K562 (cell line): ENCODE results near the gene IGLON5. TPM values are rescaled to one million over a fixed set of nuclear protein-coding genes. Genes with fewer than 3 reads are reported as not detected.
A peak's percentile ranks its signal among the peaks of the same experiment; 100 is the strongest.

ENCODE experiments used
- ARID4B ChIP-seq: sonication (generic); formaldehyde crosslinking; IDR thresholded peaks from 2 replicates; pipeline ENCODE4 v1.8.0; 2022; ENCODE audit warnings: mild to moderate bottlenecking, missing genetic modification reagents
- ATF7 ChIP-seq: fragments of 450-650 bp; IDR thresholded peaks from 2 replicates; pipeline ENCODE4 v1.7.1; 2014; ENCODE audit warnings: mild to moderate bottlenecking, moderate library complexity
- BACH1 ChIP-seq: fragments of 200-800 bp; sonication (Bioruptor generic); IDR thresholded peaks from 2 replicates; pipeline ENCODE4 v1.6.1; 2016; ENCODE audit warnings: missing genetic modification characterization, missing compliant biosample characterization
- CBX3 ChIP-seq, 2 experiments: IDR thresholded peaks; 1 replicate in 1 of 2; 2 replicates in 1 of 2; pipeline ENCODE4 v1.6.1; 2012; ENCODE audit warnings: inconsistent platforms in 2 of 2, low read length in 2 of 2, borderline replicate concordance in 1 of 2, control low read depth in 1 of 2
- ELF1 ChIP-seq: fragments of 200-800 bp; sonication (Bioruptor generic); IDR thresholded peaks from 2 replicates; pipeline ENCODE4 v1.6.1; 2016; ENCODE audit warnings: missing genetic modification characterization, missing compliant biosample characterization
- EP400 ChIP-seq: fragments of 450-650 bp; IDR thresholded peaks from 2 replicates; pipeline ENCODE4 v1.6.1; 2017; ENCODE audit warnings: antibody characterized with exemption, mild to moderate bottlenecking, moderate library complexity
- ETV1 ChIP-seq: fragments of 450-650 bp; conservative IDR thresholded peaks from 2 replicates; pipeline ENCODE4 v1.6.1; 2016; ENCODE audit warnings: missing genetic modification characterization, control low read depth, low read depth, missing compliant biosample characterization
- GATAD2B ChIP-seq: fragments of 450-650 bp; IDR thresholded peaks from 2 replicates; pipeline ENCODE4 v1.6.1; 2017; ENCODE audit warnings: mild to moderate bottlenecking, borderline replicate concordance
- HDGF ChIP-seq: fragments of 450-650 bp; IDR thresholded peaks from 2 replicates; pipeline ENCODE4 v1.6.1; 2016
- JUNB ChIP-seq: fragments of 450-650 bp; formaldehyde crosslinking; conservative IDR thresholded peaks from 2 replicates; pipeline ENCODE4 v1.4.0; 2020; ENCODE audit warnings: mild to moderate bottlenecking
- KLF1 ChIP-seq: fragments of 450-650 bp; IDR thresholded peaks from 2 replicates; pipeline ENCODE4 v1.6.1; 2016; ENCODE audit warnings: missing genetic modification characterization, missing compliant biosample characterization
- MBD2 ChIP-seq: sonication (generic); IDR thresholded peaks from 2 replicates; pipeline ENCODE4 v1.6.1; 2016; ENCODE audit warnings: low read depth, borderline replicate concordance
- MNT ChIP-seq, 2 experiments: fragments of 450-650 bp; conservative IDR thresholded peaks; 2 replicates each; pipeline ENCODE4 v1.6.1; 2017; ENCODE audit warnings: mild to moderate bottlenecking in 2 of 2, moderate library complexity in 2 of 2
- NCOA4 ChIP-seq: fragments of 450-650 bp; IDR thresholded peaks from 2 replicates; pipeline ENCODE4 v1.6.1; 2018; ENCODE audit warnings: mild to moderate bottlenecking; ENCODE audit not compliant: partially characterized antibody
- NFXL1 ChIP-seq: fragments of 450-650 bp; formaldehyde crosslinking; IDR thresholded peaks from 2 replicates; pipeline ENCODE4 v1.4.0; 2021; ENCODE audit warnings: mild to moderate bottlenecking
- RBM34 ChIP-seq: fragments of 200-400 bp; formaldehyde crosslinking; IDR thresholded peaks from 2 replicates; pipeline ENCODE4 v1.6.1; 2018; ENCODE audit warnings: low read length, borderline replicate concordance; ENCODE audit not compliant: insufficient read depth
- TBP ChIP-seq: optimal IDR thresholded peaks from 2 replicates; pipeline ENCODE3; 2011; ENCODE audit warnings: low read depth, low read length, improper control_type of control experiment
- ZBTB1 ChIP-seq: sonication (generic); formaldehyde crosslinking; IDR thresholded peaks from 2 replicates; pipeline ENCODE4 v1.8.1; 2023; ENCODE audit warnings: missing genetic modification reagents, low read depth, mild to moderate bottlenecking, borderline replicate concordance
- ZBTB8A ChIP-seq: fragments of 450-650 bp; IDR thresholded peaks from 2 replicates; pipeline ENCODE4 v1.6.1; 2018; ENCODE audit warnings: mild to moderate bottlenecking, moderate library complexity; ENCODE audit not compliant: partially characterized antibody
- ZC3H11A ChIP-seq: IDR thresholded peaks from 2 replicates; pipeline ENCODE4 v1.6.1; 2012; ENCODE audit warnings: low read depth, low read length, improper control_type of control experiment
- polyA plus RNA-seq, 8 experiments: library from polyadenylated mRNA; depleted of rRNA in 4 of 8; stranded (reverse) in 5 of 8; unstranded in 3 of 8; fragments of >200 nt; fragmentation: Nextera tagmentation in 2 of 8; fragmentation: Illumina TruSeq in 1 of 8; extraction: Ambion mirVana in 2 of 8; extraction: Trizol in 1 of 8; gene quantifications; 2 replicates each; pipeline versions ENCODE4 v1.2.1 to v1.2.3, GENCODE V29; 2011 to 2014; ENCODE audit warnings: inconsistent platforms in 1 of 8, missing spikeins in 1 of 8
- total RNA-seq, 7 experiments: library from RNA; depleted of rRNA in 6 of 7; stranded (reverse); fragments of >200 nt in 6 of 7; fragmentation: Illumina TruSeq in 2 of 7; extraction: Trizol in 2 of 7; gene quantifications; 2 replicates each; pipeline versions ENCODE4 v1.2.1 to v1.2.3, GENCODE V29; 2011 to 2021; ENCODE audit warnings: low replicate concordance in 1 of 7
- TF ChIP-seq, protein P1 (sequence below), 2 experiments: IDR thresholded peaks; 2 replicates each; pipeline ENCODE4 v1.6.1; 2011; ENCODE audit warnings: borderline replicate concordance in 1 of 2, control low read depth in 1 of 2, low read depth in 1 of 2, low read length in 1 of 2, mild to moderate bottlenecking in 1 of 2, mixed read lengths in 1 of 2, moderate library complexity in 1 of 2; ENCODE audit not compliant: insufficient read depth in 1 of 2, insufficient read length in 1 of 2, poor library complexity in 1 of 2, severe bottlenecking in 1 of 2; ENCODE audit errors: extremely low read depth in 1 of 2

IGLON5 gene
- total and polyA plus RNA-seq, 9 of the 15 experiments (the other 6 are each of a cell fraction or from before 2014, with no cell fraction given): 0.03 to 0.22 (median 0.14) TPM; not detected in 2

- TF ChIP-seq MNT (conservative IDR thresholded peaks at IDR 0.05) (peak in 1 of 2 experiments; percentile 53; a peak in 3 of 4 replicates), TBP (peak; percentile 92), ATF7 (peak; percentile 62; the same call in 1 of the 2 replicates), ELF1 (no peak; the same call in 1 of the 2 replicates), ETV1 (0 out of 2 replicates have a peak, but pooled peaks have one; percentile 8), BACH1 (no peak), RBM34 (no peak), ARID4B (CRISPR knock-in tag) (no peak), CBX3 (IDR thresholded peaks at IDR 0.05; ENCODE audit: borderline replicate concordance in 1 of 2, low read length in 2 of 2) (no peak), ZBTB8A (no peak), HDGF (peak; percentile 97), KLF1 (tag) (no peak), ZBTB1 (no peak), JUNB (CRISPR knock-in tag) (no peak), ZC3H11A (no peak), NFXL1 (no peak), EP400 (peak; percentile 54; the same call in 1 of the 2 replicates), GATAD2B (no peak), MBD2 (no peak), NCOA4 (peak; percentile 14)
- TF ChIP-seq, protein P1, sequence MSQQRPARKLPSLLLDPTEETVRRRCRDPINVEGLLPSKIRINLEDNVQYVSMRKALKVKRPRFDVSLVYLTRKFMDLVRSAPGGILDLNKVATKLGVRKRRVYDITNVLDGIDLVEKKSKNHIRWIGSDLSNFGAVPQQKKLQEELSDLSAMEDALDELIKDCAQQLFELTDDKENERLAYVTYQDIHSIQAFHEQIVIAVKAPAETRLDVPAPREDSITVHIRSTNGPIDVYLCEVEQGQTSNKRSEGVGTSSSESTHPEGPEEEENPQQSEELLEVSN (IDR thresholded peaks at IDR 0.05; ENCODE audit: borderline replicate concordance in 1 of 2, extremely low read depth in 1 of 2, insufficient read depth in 1 of 2, insufficient read length in 1 of 2, low read depth in 1 of 2, low read length in 1 of 2, poor library complexity in 1 of 2, severe bottlenecking in 1 of 2): peak; percentile 67 to 83
These were observed 55.2 kb downstream of the IGLON5 start (continued) for GRCh38 chr19:51366389-51367254.
